AG09319 (cell line): Measurements from ENCODE around the gene NTRK1.

ENCODE experiments used
- DNase-seq: peaks from one replicate; pipeline ENCODE4 v3.0.0-alpha.2; 2010; ENCODE audit warnings: low read depth; ENCODE audit errors: extremely low read depth
- TF ChIP-seq, protein P1 (sequence below): IDR thresholded peaks from 2 replicates; pipeline ENCODE4 v1.5.1; 2011; ENCODE audit warnings: low read depth, mild to moderate bottlenecking, inconsistent platforms, low read length, moderate library complexity

Gene NTRK1

DNA sequence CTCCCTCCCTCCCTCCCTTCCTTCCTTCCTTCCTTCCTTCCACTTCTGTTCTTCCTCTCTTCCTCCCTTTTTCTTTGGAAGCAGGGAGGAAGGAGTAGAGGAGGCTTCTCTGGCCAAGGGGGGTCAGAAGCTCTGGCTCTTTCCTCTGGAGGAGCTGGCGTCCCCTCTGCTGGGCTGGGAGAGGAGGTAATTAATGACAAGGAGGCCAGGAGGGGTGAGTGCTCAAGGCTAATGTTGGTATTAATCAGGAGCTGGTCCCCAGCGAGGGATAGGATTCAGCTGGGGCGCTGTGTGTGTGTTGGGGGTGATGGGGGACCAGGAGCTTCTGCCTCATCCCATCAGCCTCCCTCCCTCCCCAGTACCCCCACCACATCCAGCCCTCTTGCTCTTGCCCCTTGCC, 26.7 kb downstream of the NTRK1 start:
- no peak for DNase-seq
- TF ChIP-seq, protein P1, sequence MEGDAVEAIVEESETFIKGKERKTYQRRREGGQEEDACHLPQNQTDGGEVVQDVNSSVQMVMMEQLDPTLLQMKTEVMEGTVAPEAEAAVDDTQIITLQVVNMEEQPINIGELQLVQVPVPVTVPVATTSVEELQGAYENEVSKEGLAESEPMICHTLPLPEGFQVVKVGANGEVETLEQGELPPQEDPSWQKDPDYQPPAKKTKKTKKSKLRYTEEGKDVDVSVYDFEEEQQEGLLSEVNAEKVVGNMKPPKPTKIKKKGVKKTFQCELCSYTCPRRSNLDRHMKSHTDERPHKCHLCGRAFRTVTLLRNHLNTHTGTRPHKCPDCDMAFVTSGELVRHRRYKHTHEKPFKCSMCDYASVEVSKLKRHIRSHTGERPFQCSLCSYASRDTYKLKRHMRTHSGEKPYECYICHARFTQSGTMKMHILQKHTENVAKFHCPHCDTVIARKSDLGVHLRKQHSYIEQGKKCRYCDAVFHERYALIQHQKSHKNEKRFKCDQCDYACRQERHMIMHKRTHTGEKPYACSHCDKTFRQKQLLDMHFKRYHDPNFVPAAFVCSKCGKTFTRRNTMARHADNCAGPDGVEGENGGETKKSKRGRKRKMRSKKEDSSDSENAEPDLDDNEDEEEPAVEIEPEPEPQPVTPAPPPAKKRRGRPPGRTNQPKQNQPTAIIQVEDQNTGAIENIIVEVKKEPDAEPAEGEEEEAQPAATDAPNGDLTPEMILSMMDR, result no peak

DNA sequence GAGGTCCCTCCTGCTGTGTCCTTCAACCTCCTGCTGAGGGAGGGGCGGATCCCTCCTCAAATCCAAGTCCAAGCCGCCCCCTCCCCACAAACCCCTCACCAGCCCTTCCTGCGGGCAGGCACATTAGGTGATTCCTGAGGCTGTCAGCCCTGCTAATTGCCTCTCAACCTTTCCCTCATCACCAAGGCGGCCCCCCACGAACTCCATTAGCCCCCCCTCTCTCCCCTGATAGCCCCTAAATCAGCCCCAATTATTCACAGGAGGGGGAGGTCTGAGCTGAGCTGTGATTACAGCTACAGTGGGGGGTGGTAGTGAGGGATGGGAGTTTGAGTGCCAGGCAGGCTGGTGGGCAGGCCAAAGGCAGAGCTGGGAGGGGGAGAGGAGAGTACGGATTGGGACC, 27.1 kb downstream of the NTRK1 start:
- no peak for DNase-seq
- TF ChIP-seq, protein P1, result no peak

DNA sequence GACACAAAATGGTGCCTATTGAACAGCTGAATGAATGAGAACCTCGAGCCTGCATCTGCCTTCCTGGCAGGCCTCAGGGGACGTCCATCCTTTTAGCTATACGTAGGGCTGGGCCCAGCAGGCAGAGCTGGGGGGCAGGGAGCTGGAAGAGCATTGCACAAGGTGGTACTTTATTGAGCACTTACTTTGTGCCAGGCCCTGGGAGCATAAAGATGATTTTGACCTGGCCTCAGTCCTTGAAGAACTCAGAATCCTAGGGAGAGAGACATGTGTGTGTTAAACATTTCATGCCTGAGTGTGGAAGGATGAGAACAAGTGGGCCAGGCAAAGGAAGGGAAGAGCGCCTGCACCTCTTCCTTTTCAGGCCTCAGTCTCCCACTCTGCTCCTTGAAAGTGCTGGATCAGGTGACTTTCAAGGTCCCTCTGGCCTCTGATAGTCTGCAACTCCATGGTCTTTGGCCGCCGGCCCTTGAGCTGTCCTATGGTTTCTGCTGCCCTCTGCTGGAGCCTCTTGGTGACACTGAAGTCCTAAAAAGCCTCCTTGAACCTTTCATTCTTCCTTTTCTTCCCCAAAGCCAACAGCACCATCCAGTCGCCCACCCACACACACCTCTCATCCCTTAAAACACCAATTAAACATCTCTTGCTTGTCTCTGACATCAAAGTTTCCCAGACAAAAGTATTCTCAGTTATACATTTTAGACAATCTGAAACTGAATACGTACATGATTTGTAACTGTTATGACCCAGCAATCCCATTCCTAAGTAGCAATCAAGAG, 29.3 kb downstream of the NTRK1 start:
- peak; percentile 38 for DNase-seq
- TF ChIP-seq, protein P1, result peak; percentile 87

DNA sequence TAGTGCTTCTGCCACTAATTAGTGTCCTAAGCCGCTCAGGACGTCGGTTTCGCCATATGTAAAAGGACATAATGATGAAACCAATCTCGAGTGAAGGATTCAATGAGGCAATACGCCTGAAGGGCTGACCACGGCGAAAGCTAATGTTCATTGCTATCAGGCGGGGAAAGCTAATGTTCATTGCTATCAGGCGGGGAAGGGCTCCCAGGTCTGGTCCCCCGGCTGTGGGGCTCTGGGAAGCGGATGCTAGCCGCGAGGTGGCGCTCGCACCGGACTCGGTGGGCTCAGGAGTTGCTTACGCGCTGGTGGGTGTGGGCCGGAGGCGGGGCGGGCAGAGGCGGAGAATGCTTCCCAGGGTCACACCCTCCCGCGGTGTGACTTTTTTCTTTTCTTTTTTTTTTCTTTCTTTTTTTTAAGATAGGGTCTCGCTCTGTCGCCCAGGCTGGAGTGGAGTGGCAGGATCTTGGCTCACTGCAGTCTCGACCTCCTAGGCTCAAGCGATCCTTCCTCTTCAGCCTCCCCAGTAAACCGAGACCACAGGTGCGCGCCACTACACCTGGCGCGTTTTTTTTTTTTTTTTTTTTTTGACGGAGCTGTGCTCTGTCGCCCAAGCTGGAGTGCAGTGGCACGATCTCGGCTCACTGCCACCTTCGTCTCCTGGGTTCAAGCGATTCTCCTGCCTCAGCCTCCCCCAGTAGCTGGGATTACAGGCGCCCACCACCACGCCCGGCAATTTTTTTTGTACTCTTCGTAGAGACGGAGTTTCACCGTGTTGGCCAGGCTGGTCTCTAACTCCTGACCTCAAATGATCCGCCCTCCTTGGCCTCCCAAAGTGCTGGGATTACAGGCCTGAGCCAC, 31.8 kb downstream of the NTRK1 start:
- peak; percentile 75 for DNase-seq

DNA sequence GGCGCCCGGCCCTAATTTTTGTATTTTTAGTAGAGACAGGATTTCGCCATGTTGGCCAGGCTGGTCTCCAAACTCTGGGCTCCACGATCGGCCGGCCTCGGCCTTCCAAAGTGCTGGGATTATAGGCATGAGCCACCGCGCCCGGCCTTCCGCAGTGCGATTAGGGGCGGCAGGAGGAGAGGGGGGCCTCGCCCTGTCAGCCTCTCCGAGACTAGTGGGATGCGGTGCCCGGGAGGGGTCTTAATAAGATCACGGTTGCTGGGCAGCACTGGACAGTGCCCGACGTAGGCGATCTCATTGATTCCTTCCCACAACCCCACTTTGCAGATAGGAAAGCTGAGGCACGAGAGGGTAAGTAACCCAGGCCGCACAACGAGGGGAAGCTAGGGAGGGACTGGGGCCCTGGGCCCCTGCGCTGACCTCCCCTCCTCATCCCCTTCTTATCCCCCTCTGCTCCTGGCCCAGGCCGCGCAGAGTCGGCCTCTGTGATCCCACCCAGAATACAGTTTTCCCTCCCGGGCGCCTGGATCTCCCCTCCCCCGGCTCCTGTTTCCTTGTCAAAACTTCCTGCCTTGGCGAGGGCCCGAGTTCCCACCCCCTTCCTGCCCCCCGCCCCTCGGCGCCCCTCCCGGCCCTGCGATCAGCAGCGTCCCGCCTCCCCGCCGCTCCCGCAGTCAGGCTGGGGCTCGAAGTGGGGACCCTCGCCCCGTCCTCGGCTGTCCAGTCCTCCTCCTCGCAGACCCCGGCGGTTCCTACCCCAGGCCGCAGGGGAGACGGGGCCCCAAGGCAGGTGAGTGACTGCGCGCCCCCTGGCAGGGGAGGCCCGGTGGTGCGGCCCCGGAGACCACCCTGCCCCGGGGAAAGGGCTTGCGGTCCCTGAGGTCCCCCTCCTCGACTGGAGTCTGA, 32.6 kb downstream of the NTRK1 start, which contains the start of gene PEAR1:
Gene PEAR1 (plus strand): TSS at position 671 of the 906 bp plus-strand sequence. CDS start 10,209 bp downstream, outside the sequence.
- TF ChIP-seq, protein P1, result no peak
- no peak for DNase-seq

More for the DNA sequence above, 31.8 kb downstream of the NTRK1 start:
- TF ChIP-seq, protein P1, result peak; percentile 90

DNA sequence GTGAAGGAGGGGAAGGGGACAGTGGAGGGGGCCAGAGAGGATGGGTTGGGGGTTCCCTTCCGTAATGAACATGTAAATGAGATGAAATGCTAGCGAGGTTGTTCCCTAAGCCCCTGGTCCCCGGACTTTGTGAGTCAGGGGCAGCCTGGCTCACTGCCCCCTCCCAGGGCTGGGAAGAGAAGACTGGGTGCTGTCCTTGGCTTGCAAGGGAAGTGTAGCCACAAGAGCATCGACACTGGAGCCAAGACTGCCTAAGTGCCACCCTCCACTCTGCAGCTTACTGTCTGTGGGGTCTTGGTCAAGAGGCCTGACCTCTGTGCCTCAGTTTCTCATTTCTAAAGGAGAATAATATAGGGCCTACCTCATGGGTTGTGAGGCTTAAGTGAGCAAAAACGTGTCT, 33.3 kb downstream of the NTRK1 start:
- no peak for DNase-seq
- TF ChIP-seq, protein P1, result no peak
